ENCODE measurements around the gene DAP3. TPM values are rescaled to one million over a fixed set of nuclear protein-coding genes. Genes with fewer than 3 reads are reported as not detected.

Gene DAP3
- total RNA-seq, 1 experiment from 2014 or later: 148 TPM

DNA sequence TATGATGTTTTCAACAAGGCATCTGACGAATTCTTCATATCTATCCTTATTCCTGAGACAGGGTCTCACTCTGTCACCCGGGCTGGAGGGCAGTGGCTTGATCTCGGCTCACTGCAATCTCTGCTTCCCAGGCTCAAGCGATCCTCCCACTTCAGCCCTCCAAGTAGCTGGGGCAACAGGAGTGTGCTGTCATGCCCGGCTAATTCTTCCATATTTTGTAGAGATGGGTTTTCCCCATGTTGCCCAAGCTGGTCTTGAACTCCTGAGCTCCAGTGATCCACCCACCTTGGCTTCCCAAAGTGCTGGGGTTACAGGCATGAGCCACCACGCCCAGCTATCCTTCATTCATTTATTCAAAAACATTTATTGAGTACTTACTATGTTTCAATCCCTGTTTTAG, 8.4 kb upstream of the DAP3 start (continued):
- TF ChIP-seq CBX3 (IDR thresholded peaks at IDR 0.05; ENCODE audit: low read depth) (no peak), TCF7L2 (IDR thresholded peaks at IDR 0.05; ENCODE audit: borderline replicate concordance, extremely low read depth, insufficient read depth, insufficient read length) (no peak), SRF (IDR thresholded peaks at IDR 0.05; ENCODE audit: low read depth) (no peak), YY1 (IDR thresholded peaks at IDR 0.05; ENCODE audit: extremely low read depth, insufficient replicate concordance, low read depth, low read length) (no peak), SP1 (IDR thresholded peaks at IDR 0.05; ENCODE audit: low read depth) (no peak), ZBTB33 (IDR thresholded peaks at IDR 0.05; ENCODE audit: extremely low read depth, insufficient replicate concordance, low read length) (no peak)

GRCh38 chr1:155681776-155682175, 7.1 kb upstream of the DAP3 start:
- no TSS peak for BruUV-seq (replicated peaks)
- ChIA-PET CTCF (no interaction called here), RAD21 (ENCODE audit: low non-redundant PET in 1 of 2, low total read pairs in 2 of 2, uncharacterized antibody in 2 of 2, unreplicated experiment in 2 of 2) (no interaction called here), POLR2A (no interaction called here)
- ATAC-seq (no peak), DNase-seq (ENCODE audit: low read depth, low spot score) (no peak)
- no peak overlapping the region for H2AFZ ChIP-seq (ENCODE audit: low read depth, low read length, poor library complexity, severe bottlenecking)
- no peak overlapping the region for H3K4me2 ChIP-seq (ENCODE audit: low read length)
- H3K27ac ChIP-seq (ENCODE audit: low read depth, low read length): no peak overlapping the region
- H4K20me1 ChIP-seq (ENCODE audit: insufficient read depth): no peaks in the 10 kb centered on the region
- intact Hi-C loops (cut with micrococcal nuclease): no loop called here
- peaks cover 15 to 16% of the 10 kb centered on the region in 2 experiments for H3K36me3 ChIP-seq (ENCODE audit: control insufficient read depth in 1 of 2, insufficient read depth in 2 of 2, low read length in 2 of 2)
- H3K9me2 ChIP-seq (ENCODE audit: insufficient read depth): no peaks in the 10 kb centered on the region
- no peaks in the 10 kb centered on the region for H3K27me3 ChIP-seq (ENCODE audit: insufficient read depth, low read length)
- no peak overlapping the region for H3K9ac ChIP-seq (ENCODE audit: low read length)
- H3K79me2 ChIP-seq (ENCODE audit: insufficient read depth, low read length): peaks cover 78% of the 10 kb centered on the region
- H3K4me3 ChIP-seq (replicated peaks in 1 of 2; ENCODE audit: low read depth in 1 of 2, low read length in 2 of 2): no peak overlapping the region
- no peaks in the 10 kb centered on the region for H3K4me1 ChIP-seq (ENCODE audit: control insufficient read depth in 1 of 2, insufficient read depth in 2 of 2, low read length in 2 of 2)
- no peaks in the 10 kb centered on the region for H3K9me3 ChIP-seq (ENCODE audit: control insufficient read depth in 1 of 2, insufficient read depth in 1 of 2, low read depth in 1 of 2, low read length in 2 of 2)
- TF ChIP-seq EZH2 (IDR thresholded peaks at IDR 0.05): no peak
- no peak for TF ChIP-seq POLR2AphosphoS5 (IDR thresholded peaks at IDR 0.05; ENCODE audit: low read depth, low read length)
- TF ChIP-seq EGR1 (IDR thresholded peaks at IDR 0.05; ENCODE audit: low read depth): no peak
- no peak for TF ChIP-seq JUND (IDR thresholded peaks at IDR 0.05)
- TF ChIP-seq ZFX (IDR thresholded peaks at IDR 0.05): no peak
- no peak for TF ChIP-seq ZBTB33 (IDR thresholded peaks at IDR 0.05; ENCODE audit: extremely low read depth, insufficient replicate concordance, low read length)
- TF ChIP-seq, protein P1, sequence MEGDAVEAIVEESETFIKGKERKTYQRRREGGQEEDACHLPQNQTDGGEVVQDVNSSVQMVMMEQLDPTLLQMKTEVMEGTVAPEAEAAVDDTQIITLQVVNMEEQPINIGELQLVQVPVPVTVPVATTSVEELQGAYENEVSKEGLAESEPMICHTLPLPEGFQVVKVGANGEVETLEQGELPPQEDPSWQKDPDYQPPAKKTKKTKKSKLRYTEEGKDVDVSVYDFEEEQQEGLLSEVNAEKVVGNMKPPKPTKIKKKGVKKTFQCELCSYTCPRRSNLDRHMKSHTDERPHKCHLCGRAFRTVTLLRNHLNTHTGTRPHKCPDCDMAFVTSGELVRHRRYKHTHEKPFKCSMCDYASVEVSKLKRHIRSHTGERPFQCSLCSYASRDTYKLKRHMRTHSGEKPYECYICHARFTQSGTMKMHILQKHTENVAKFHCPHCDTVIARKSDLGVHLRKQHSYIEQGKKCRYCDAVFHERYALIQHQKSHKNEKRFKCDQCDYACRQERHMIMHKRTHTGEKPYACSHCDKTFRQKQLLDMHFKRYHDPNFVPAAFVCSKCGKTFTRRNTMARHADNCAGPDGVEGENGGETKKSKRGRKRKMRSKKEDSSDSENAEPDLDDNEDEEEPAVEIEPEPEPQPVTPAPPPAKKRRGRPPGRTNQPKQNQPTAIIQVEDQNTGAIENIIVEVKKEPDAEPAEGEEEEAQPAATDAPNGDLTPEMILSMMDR (IDR thresholded peaks at IDR 0.05 in 2 of 3, conservative IDR thresholded peaks at IDR 0.05 in 1 of 3; ENCODE audit: borderline replicate concordance in 1 of 3, insufficient read depth in 1 of 3, low read depth in 2 of 3, low read length in 2 of 3): no peak
- TF ChIP-seq YY1 (IDR thresholded peaks at IDR 0.05; ENCODE audit: extremely low read depth, insufficient replicate concordance, low read depth, low read length): no peak
- TF ChIP-seq, protein P2, sequence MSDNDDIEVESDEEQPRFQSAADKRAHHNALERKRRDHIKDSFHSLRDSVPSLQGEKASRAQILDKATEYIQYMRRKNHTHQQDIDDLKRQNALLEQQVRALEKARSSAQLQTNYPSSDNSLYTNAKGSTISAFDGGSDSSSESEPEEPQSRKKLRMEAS (IDR thresholded peaks at IDR 0.05): no peak
- TF ChIP-seq CBX3 (IDR thresholded peaks at IDR 0.05; ENCODE audit: low read depth): no peak
- no peak for TF ChIP-seq SIN3A (IDR thresholded peaks at IDR 0.05; ENCODE audit: low read depth)
- TF ChIP-seq, protein P3, sequence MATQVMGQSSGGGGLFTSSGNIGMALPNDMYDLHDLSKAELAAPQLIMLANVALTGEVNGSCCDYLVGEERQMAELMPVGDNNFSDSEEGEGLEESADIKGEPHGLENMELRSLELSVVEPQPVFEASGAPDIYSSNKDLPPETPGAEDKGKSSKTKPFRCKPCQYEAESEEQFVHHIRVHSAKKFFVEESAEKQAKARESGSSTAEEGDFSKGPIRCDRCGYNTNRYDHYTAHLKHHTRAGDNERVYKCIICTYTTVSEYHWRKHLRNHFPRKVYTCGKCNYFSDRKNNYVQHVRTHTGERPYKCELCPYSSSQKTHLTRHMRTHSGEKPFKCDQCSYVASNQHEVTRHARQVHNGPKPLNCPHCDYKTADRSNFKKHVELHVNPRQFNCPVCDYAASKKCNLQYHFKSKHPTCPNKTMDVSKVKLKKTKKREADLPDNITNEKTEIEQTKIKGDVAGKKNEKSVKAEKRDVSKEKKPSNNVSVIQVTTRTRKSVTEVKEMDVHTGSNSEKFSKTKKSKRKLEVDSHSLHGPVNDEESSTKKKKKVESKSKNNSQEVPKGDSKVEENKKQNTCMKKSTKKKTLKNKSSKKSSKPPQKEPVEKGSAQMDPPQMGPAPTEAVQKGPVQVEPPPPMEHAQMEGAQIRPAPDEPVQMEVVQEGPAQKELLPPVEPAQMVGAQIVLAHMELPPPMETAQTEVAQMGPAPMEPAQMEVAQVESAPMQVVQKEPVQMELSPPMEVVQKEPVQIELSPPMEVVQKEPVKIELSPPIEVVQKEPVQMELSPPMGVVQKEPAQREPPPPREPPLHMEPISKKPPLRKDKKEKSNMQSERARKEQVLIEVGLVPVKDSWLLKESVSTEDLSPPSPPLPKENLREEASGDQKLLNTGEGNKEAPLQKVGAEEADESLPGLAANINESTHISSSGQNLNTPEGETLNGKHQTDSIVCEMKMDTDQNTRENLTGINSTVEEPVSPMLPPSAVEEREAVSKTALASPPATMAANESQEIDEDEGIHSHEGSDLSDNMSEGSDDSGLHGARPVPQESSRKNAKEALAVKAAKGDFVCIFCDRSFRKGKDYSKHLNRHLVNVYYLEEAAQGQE (IDR thresholded peaks at IDR 0.05; ENCODE audit: low read depth): no peak

Measured in HCT116 (cell line).